Peyer's patch (tissue), 4 donors: ENCODE data around the gene L3MBTL3.

ENCODE experiments used
- CTCF ChIP-seq, 6 experiments: fragments of 450-650 bp in 4 of 6; fragments of 200-600 bp in 2 of 6; sonication (generic) in 1 of 6; IDR thresholded peaks; one replicate each; pipeline ENCODE4 v1.5.1; 2017 to 2019; ENCODE audit warnings: antibody characterized with exemption in 6 of 6, mild to moderate bottlenecking in 3 of 6, moderate library complexity in 1 of 6
- POLR2A ChIP-seq, 2 donors: fragments of 450-650 bp; IDR thresholded peaks; one replicate each; pipeline ENCODE4 v1.5.1; 2017; ENCODE audit warnings: antibody characterized with exemption in 2 of 2, mild to moderate bottlenecking in 2 of 2, moderate library complexity in 2 of 2

DNA sequence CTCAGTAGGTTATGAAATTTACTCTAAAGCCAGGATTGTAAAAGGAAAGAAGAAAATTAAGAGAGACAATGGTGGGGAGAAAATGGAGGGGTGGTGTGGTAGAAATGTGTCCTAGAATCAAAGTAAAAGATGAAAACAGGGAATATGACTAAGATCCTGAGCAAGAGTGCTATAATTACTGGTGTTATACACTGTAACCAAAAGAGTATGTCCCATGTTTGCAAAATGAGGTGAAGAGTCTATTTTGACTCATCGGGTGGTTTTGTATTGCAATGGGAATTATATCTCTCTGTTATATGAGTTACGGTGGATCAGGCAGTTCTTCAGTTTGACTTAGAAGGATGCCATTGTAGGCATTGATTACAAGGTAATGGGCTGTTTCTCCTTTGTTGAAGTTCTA, 8.5 kb downstream of the L3MBTL3 start:
- TF ChIP-seq CTCF (IDR thresholded peaks at IDR 0.05) (no peak), POLR2A (IDR thresholded peaks at IDR 0.05) (no peak)
